ENCODE results near the gene EPS8L2. TPM values are rescaled to one million over a fixed set of nuclear protein-coding genes. Genes with fewer than 3 reads are reported as not detected.
A peak's percentile ranks its signal among the peaks of the same experiment; 100 is the strongest.
"Not testable (repeated sequence)": the region's sequence is repeated elsewhere in the genome, so short reads cannot be mapped to it uniquely, and the experiment has no call there.

Gene EPS8L2
- total RNA-seq, 2 experiments from 2014 or later = 7.8 to 11.9 TPM

DNA sequence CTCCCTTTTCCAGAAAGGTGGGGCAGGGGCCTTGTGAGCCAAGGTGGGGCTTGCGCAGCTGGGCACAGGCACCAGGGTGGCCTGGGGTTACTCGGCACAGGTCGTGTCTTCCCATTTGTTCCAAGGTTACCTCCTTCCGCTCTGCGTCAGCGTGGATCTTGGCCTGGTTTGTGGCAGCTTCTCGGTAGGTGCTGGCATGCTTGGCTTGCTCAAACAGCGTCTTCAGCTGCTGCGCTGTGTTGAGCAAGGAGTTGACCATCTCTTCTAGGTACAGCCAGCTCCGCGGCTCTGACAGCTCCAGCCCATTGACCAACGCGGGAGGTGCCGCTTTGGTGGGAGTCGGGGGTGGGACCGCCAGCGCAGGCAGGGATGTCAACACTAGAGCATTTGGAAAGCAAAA, 31.6 kb upstream of the EPS8L2 start:
- POLR2A ChIA-PET = interaction anchor here (0.6 kb wide), 1 partner anchor 132 kb away, joined by 3 read pairs; no protein-coding TSS in a partner anchor
- Mint-ChIP-seq H3K4me3 (no peak overlapping the region), H3K27ac (no peak overlapping the region), H3K27me3 (no peaks in the 10 kb centered on the region), H3K4me1 (no peaks in the 10 kb centered on the region), H3K36me3 (ENCODE audit: low read depth) (peaks cover 22% of the 10 kb centered on the region), H3K9me3 (no peaks in the 10 kb centered on the region)
- DNase-seq = no peak
- CTCF ChIA-PET = interaction anchor here (0.6 to 2.2 kb wide), 7 partner anchors 9 to 283 kb away, joined by 3 to 7 read pairs (median 3); no protein-coding TSS in a partner anchor

DNA sequence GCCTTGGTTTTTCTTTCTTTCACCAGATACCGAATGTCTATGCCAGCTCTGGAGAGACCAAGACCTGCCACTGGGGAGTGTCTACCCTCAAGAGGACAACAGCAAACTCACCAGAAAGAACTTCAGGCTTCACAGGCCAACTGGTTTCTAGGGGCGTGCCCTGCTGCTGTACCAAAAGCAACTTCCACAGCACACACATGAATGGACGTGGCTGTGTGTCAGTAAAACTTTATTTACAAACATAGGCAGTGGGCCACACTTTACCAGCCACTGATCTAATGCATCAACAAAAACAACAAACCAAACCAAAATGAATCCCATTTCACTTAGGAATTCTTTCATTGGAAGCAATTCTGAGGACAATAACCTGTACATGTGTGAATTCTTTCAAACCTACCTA, 27.7 kb upstream of the EPS8L2 start:
- Mint-ChIP-seq H3K27ac (no peak overlapping the region), H3K9me3 (no peaks in the 10 kb centered on the region), H3K4me1 (no peaks in the 10 kb centered on the region), H3K36me3 (ENCODE audit: low read depth) (peaks cover 27% of the 10 kb centered on the region), H3K4me3 (no peak overlapping the region), H3K27me3 (no peaks in the 10 kb centered on the region)
- CTCF ChIA-PET = no interaction called here
- POLR2A ChIA-PET = no interaction called here
- no peak for DNase-seq

DNA sequence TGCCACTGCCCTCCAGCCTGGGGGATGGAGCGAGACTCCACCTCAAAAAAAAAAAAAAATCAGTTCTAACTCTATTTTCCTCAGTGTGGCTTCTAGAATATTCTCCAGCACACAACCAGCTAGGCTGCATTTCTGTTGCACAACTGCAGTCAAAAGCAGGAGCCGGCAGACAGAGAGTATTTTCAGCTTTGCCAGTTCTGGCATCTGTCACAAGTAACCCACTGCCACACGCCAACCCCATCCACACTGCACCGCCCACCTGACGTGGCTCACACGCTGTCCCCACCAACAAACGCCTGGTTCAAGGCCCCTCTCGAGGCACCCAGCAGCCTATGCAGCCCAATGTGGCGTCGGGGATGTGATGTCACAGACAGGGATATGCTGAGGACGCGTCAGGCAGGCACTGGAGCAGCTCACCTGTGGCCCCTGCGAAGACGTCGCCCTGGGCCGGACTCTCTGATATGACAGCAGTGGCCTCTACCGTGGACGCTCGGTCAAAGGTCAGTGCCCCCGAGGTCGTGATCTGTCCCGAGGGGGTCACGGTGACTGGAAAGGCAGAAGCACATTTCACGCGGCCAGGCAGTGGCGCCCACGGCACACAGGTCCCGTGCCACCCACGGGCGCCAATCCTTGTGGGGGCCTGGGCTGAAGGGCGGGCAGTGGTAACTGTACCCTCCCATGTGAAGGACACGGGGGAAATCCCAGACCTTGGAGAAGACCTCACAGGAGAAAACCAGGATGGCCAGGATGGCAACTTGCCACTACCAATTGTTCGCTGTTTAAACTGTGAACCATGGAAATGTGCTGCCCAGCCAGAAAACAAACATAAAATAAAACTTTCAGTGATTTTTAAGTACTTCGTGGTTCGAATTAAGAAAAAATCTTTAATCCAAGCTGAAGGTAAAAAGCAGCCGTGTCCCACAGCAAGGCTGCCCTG, 26.5 kb upstream of the EPS8L2 start:
- Mint-ChIP-seq H3K4me3 (no peak overlapping the region), H3K27ac (no peak overlapping the region), H3K36me3 (ENCODE audit: low read depth) (peaks cover 28% of the 10 kb centered on the region), H3K9me3 (no peaks in the 10 kb centered on the region), H3K27me3 (no peaks in the 10 kb centered on the region), H3K4me1 (no peaks in the 10 kb centered on the region)
- ChIA-PET POLR2A (no interaction called here), CTCF (interaction anchor here (0.6 to 1.7 kb wide), 6 partner anchors 11 to 339 kb away, joined by 3 to 4 read pairs (median 4); partner anchors contain the start of genes DEAF1 and TMEM80)
- no peak for DNase-seq

DNA sequence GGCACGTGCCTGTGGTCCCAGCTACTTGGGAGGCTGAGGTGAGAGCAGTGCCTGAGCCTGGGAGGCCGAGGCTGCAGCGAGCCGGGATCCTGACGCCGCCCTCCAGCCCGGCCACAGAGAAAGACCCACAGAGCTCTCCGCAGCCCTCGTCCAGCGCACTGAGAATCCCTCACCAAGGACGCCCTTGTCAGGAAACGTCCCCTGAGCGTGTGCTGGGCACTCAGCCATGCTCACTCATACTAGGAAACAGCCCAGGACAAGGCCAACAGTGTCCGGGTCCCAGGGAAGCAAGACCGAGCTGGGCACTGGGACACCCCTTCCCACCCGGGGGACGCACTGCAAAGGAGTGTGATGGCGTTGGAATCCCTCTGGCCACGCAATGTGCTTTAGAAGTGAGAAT, 25.6 kb upstream of the EPS8L2 start:
- H3K9me3 Mint-ChIP-seq = no peaks in the 10 kb centered on the region
- no peak overlapping the region for H3K27ac Mint-ChIP-seq
- H3K36me3 Mint-ChIP-seq (ENCODE audit: low read depth) = peaks cover 31% of the 10 kb centered on the region
- H3K4me3 Mint-ChIP-seq = no peak overlapping the region
- no peak for DNase-seq
- ChIA-PET POLR2A (interaction anchor here (0.6 kb wide), 1 partner anchor 58 kb away, joined by 3 read pairs; no protein-coding TSS in a partner anchor), CTCF (interaction anchor here (0.6 to 1.7 kb wide), 4 partner anchors 15 to 338 kb away, joined by 3 to 4 read pairs (median 4); partner anchors contain the start of genes DEAF1 and TMEM80)
- no peaks in the 10 kb centered on the region for H3K4me1 Mint-ChIP-seq
- H3K27me3 Mint-ChIP-seq = no peaks in the 10 kb centered on the region

DNA sequence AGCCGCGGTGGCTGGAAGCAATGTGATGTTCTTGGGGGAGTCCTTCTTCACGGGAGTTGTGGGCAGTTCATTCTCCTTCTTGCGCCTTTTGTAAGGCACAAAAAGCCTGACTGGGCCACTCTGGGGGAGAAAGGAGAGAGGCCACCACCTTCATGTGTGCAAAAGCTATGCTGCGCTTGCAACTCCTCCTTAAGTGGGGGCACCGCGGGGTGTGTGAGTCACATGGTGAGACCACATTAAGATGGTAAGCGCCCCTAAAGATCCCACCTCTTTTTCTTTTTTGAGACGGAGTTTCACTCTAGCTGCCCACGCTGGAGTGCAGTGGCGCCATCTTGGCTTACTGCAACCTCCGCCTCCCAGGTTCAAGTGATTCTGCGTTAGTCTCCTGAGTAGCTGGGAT, 25.1 kb upstream of the EPS8L2 start:
- CTCF ChIA-PET = interaction anchor here (1.1 to 1.7 kb wide), 4 partner anchors 14 to 68 kb away, joined by 3 to 4 read pairs (median 4); partner anchors contain the start of genes DEAF1 and TMEM80
- no peak for DNase-seq

DNA sequence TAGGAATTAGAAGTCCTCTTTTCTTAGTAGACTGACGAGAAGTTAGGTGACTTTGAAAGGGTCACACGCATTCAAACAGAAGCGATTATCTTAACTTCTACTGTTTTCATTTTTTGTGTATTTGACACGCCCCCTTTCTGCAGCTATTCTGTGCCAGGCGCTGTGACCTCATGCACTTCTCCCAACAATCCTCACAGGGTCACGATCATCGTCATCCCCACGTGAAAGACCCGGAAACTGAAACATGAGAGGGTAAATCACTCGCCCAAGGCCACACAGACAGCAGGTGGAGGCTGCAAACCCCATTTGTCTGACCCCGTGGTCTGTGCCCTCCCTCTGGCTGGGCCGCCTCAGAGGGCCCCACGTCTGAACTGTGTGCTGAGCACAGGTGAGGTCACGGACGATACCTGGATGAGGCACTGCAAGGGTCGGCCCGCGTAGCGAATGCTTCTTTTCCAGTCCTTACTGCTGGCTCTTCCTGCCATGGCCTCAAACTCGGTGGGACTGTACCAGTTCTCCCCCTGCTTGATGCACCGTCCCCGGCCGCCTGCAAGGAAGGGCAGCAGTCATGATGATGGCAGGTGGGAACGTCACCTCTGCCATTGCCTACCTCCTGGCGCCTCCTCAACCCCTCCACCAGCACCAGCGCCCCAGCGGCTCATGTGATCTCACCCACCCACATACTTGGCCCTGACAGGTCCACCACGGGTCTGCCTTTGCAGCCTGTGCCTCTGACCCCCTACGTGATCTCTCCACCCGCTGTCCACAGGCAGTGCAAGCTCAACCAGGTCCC, 19.4 kb upstream of the EPS8L2 start:
- Mint-ChIP-seq H3K4me1 (peaks cover 17% of the 10 kb centered on the region), H3K4me3 (no peak overlapping the region), H3K27me3 (no peaks in the 10 kb centered on the region), H3K36me3 (ENCODE audit: low read depth) (peaks cover 53% of the 10 kb centered on the region), H3K9me3 (no peaks in the 10 kb centered on the region), H3K27ac (no peak overlapping the region)
- CTCF ChIA-PET = interaction anchor here (0.6 kb wide), 1 partner anchor 10 kb away, joined by 3 read pairs; no protein-coding TSS in a partner anchor
- POLR2A ChIA-PET = no interaction called here
- DNase-seq = no peak

More for the DNA sequence above, 25.1 kb upstream of the EPS8L2 start:
- Mint-ChIP-seq H3K36me3 (ENCODE audit: low read depth) (peaks cover 31% of the 10 kb centered on the region), H3K4me3 (no peak overlapping the region), H3K4me1 (no peaks in the 10 kb centered on the region), H3K9me3 (no peaks in the 10 kb centered on the region), H3K27me3 (no peaks in the 10 kb centered on the region), H3K27ac (no peak overlapping the region)
- POLR2A ChIA-PET = no interaction called here

DNA sequence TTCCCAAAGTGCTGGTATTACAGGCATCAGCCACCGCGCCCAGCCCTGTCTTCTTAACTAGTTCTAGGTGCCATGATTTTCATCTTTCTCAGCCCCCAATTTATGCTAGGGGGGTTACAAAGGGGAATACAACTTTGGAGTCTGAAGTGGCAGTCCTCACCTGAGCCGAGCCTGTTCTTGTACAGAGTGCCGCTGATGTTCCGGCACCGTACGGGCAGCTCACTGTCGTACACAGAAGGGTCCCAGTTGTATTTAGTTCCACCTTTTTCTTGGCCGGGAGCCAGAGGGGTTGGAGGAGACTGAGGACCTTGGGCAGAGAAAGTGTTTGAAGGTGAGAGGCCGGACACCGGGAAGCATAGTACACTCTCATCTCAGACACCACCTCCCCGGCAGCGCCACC, 18.3 kb upstream of the EPS8L2 start:
- no peaks in the 10 kb centered on the region for H3K27me3 Mint-ChIP-seq
- no peaks in the 10 kb centered on the region for H3K9me3 Mint-ChIP-seq
- POLR2A ChIA-PET = no interaction called here
- peaks cover 45% of the 10 kb centered on the region for H3K36me3 Mint-ChIP-seq (ENCODE audit: low read depth)
- H3K4me3 Mint-ChIP-seq = no peak overlapping the region
- no peak for DNase-seq
- peaks cover 25% of the 10 kb centered on the region for H3K4me1 Mint-ChIP-seq
- no peak overlapping the region for H3K27ac Mint-ChIP-seq
- CTCF ChIA-PET = no interaction called here

DNA sequence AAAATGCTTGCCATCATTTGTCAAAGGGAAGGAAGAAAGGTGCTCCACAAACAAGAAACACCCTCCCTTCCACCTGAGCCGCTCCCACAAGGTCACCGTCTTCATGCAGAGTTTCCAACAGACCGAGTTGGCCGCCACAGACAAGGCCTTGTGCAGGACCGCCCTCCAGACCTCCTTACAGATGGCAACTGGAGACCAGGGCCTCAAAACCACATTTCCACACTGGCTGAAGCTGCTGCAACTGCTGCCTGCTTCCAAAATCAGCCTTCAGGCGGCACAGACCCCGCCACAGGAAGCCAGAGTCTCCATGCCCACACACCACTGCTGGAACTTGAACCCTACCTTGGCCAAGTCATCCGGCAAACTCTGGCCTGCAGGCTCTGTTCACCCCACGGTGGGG, 17.4 kb upstream of the EPS8L2 start:
- Mint-ChIP-seq H3K4me1 (peaks cover 35% of the 10 kb centered on the region), H3K27ac (no peak overlapping the region), H3K27me3 (no peaks in the 10 kb centered on the region), H3K36me3 (ENCODE audit: low read depth) (peaks cover 44% of the 10 kb centered on the region), H3K4me3 (no peak overlapping the region), H3K9me3 (no peaks in the 10 kb centered on the region)
- ChIA-PET POLR2A (no interaction called here), CTCF (interaction anchor here (0.8 kb wide), 1 partner anchor 170 kb away, joined by 3 read pairs; no protein-coding TSS in a partner anchor)
- DNase-seq = no peak

DNA sequence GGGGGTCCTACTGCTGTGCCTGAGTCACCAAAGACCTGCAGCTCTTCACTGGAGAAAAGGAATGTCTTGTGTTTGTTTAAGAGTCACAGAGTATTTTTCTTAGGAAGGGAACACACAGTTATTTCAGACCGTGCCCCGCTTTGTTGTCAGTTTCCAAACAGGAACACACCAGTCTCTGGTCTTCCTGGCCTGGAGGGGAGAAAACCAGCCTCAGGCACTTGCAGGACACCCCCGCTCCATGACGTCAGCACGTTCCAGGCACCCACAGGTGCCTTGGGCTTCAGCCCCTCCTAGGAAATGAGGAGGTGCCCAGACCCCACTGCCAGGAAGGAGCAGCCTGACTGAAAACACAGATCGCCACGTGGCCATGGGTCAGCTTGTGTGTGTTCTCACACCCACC, 16.4 kb upstream of the EPS8L2 start:
- CTCF ChIA-PET = interaction anchor here (0.8 kb wide), 1 partner anchor 171 kb away, joined by 3 read pairs; no protein-coding TSS in a partner anchor
- H3K9me3 Mint-ChIP-seq = no peaks in the 10 kb centered on the region
- H3K27ac Mint-ChIP-seq = no peak overlapping the region
- H3K36me3 Mint-ChIP-seq (ENCODE audit: low read depth) = peaks cover 36% of the 10 kb centered on the region
- H3K4me3 Mint-ChIP-seq = no peak overlapping the region
- H3K4me1 Mint-ChIP-seq = peaks cover 38% of the 10 kb centered on the region
- DNase-seq = no peak
- H3K27me3 Mint-ChIP-seq = no peaks in the 10 kb centered on the region
- POLR2A ChIA-PET = no interaction called here

DNA sequence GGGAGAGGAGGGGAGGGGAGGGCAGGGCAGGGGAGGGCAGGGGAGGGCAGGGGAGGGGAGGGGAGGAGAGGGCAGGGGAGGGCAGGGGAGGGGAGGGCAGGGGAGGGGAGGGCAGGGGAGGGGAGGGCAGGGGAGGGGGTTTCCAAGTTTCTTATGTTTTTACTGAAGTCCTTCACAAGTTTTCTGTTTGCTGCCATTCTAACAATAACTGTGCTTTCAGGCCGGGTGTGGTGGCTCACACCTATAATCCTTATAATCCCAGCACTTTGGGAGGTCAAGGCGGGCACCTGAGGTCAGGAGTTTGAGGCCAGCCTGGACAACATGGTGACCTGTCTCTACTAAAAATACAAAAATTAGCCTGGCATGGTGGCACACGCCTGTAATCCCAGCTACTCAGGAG, 15.8 kb upstream of the EPS8L2 start:
- H3K4me1 Mint-ChIP-seq = peaks cover 38% of the 10 kb centered on the region

DNA sequence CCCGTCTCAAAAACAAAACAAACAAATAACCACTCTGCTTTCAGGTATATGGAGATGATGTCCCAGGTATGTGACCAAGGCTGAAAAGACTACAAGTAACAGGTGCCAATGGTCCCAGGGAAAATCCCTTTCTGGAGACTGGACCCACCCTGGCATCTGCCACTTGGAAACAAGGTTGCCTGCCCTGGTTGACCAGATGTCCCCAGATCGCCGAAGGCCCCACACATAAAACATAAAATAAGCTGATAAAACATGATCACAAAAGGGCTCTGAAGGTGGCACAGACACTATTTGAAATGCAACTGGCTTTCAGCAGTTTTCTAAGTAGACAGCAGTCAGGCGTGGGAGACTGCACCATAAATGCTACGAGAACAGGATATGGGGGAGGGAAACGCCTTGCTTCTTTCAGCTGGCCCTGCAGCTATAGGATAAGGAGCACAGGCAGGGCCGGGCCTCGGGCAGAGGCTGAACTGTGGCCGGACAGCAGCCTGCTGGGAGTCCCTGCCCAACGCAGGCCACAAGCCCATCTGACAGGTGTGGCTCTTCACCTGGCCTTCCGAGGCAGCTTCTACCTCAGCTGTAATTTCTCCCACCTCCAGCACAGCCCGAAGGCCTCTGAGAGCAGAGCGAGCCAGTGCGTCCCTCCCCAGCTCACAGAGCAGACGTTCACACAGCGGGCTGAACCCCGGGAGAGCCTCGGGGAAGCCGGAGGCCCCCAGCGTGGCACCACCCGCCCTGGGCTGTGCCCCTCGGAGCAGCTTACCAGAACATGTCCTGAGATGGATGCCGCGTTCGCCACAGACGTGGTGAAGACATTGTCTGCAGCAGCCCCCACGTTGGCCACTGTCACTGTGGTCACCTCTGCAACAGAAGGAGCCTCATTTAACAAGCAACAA, 15.0 kb upstream of the EPS8L2 start:
- peak; percentile 33 for DNase-seq
- peaks cover 34% of the 10 kb centered on the region for H3K36me3 Mint-ChIP-seq (ENCODE audit: low read depth)
- POLR2A ChIA-PET = no interaction called here
- peaks cover 38% of the 10 kb centered on the region for H3K4me1 Mint-ChIP-seq
- no peaks in the 10 kb centered on the region for H3K9me3 Mint-ChIP-seq
- H3K27ac Mint-ChIP-seq = peak overlapping the region; percentile 63
- H3K27me3 Mint-ChIP-seq = no peaks in the 10 kb centered on the region
- CTCF ChIA-PET = interaction anchor here (0.7 to 1.9 kb wide), 3 partner anchors 9 to 136 kb away, joined by 3 read pairs; partner anchors contain the start of gene TALDO1
- H3K4me3 Mint-ChIP-seq = no peak overlapping the region

More for the DNA sequence above, 15.8 kb upstream of the EPS8L2 start:
- H3K9me3 Mint-ChIP-seq, H3K27me3 Mint-ChIP-seq, POLR2A ChIA-PET, H3K4me3 Mint-ChIP-seq, H3K27ac Mint-ChIP-seq, DNase-seq: not testable (repeated sequence)
- CTCF ChIA-PET = interaction anchor here (0.6 kb wide), 1 partner anchor 11 kb away, joined by 3 read pairs; no protein-coding TSS in a partner anchor
- H3K36me3 Mint-ChIP-seq (ENCODE audit: low read depth) = peaks cover 34% of the 10 kb centered on the region

Data from activated CD4-positive, alpha-beta T cell treated with anti-CD3 and anti-CD28 coated beads, Interleukin-2, amount 10 ng/mL, durations not matched to agents 7 days and 5 days (primary cell).